Mesodermal cell (in vitro differentiated cells): Measurements from ENCODE around the gene RCE1.

Experiments used
- H3K27ac ChIP-seq: 2 replicates; pipeline ENCODE4 v1.7.0; 2013; ENCODE audit warnings: mild to moderate bottlenecking, low read depth, low read length, moderate library complexity; ENCODE audit not compliant: severe bottlenecking
- H3K36me3 ChIP-seq: 2 replicates; pipeline ENCODE4 v1.7.1; 2013; ENCODE audit warnings: mild to moderate bottlenecking, low read length, moderate library complexity; ENCODE audit not compliant: control insufficient read depth, insufficient read depth
- H3K4me1 ChIP-seq: one replicate; pipeline ENCODE4 v1.7.1; 2013; ENCODE audit warnings: mild to moderate bottlenecking, low read length; ENCODE audit not compliant: insufficient read depth, control insufficient read depth, poor library complexity, severe bottlenecking
- H3K4me3 ChIP-seq: 2 replicates; pipeline ENCODE4 v1.7.0; 2013; ENCODE audit warnings: low read length, control low read depth, mild to moderate bottlenecking; ENCODE audit not compliant: insufficient read depth, poor library complexity, severe bottlenecking; ENCODE audit errors: extremely low read depth
- H3K9me3 ChIP-seq: 2 replicates; pipeline ENCODE4 v1.7.1; 2013; ENCODE audit warnings: mild to moderate bottlenecking, low read length, moderate library complexity; ENCODE audit not compliant: control insufficient read depth
- WGBS, 2 experiments: methylation state at CpG; one replicate each; pipeline ENCODE4 v1.1.5; 2013; ENCODE audit warnings: missing lambda C conversion rate in 2 of 2; ENCODE audit not compliant: insufficient coverage in 2 of 2; 5-methylcytosine and 5-hydroxymethylcytosine counted together

RCE1 gene

GRCh38 chr11:66858186-66858938 is 15.1 kb downstream of the RCE1 start:
- WGBS, 2 experiments, result 95 to 96% methylated on average over 54 to 59 of the region's 62 CpGs
- Histone ChIP-seq H3K4me1 (peaks cover 4% of the 10 kb centered on the region), H3K36me3 (peaks cover 14% of the 10 kb centered on the region), H3K27ac (no peak overlapping the region), H3K4me3 (no peak overlapping the region), H3K9me3 (no peaks in the 10 kb centered on the region)

- H3K36me3 ChIP-seq, result peaks cover 14% of the 10 kb centered on the region
- no peak overlapping the region for H3K4me3 ChIP-seq
- no peak overlapping the region for H3K27ac ChIP-seq
- no peaks in the 10 kb centered on the region for H3K9me3 ChIP-seq
- WGBS, 2 experiments, result 93 to 94% methylated on average over 25 to 28 of the region's 29 CpGs
- peaks cover 4% of the 10 kb centered on the region for H3K4me1 ChIP-seq
These were observed 15.9 kb downstream of the RCE1 start for GRCh38 chr11:66858939-66859685.

- no peak overlapping the region for H3K4me3 ChIP-seq
- no peaks in the 10 kb centered on the region for H3K9me3 ChIP-seq
- H3K27ac ChIP-seq, result no peak overlapping the region
- peaks cover 4% of the 10 kb centered on the region for H3K4me1 ChIP-seq
- peaks cover 14% of the 10 kb centered on the region for H3K36me3 ChIP-seq
- 94 to 98% methylated on average over 23 to 30 of the region's 41 CpGs for WGBS, 2 experiments
These were observed 16.6 kb downstream of the RCE1 start for GRCh38 chr11:66859686-66860448.

- peaks cover 14% of the 10 kb centered on the region for H3K36me3 ChIP-seq
- H3K4me1 ChIP-seq, result peaks cover 4% of the 10 kb centered on the region
- no peak overlapping the region for H3K27ac ChIP-seq
- no peaks in the 10 kb centered on the region for H3K9me3 ChIP-seq
- 91 to 93% methylated on average over 16 to 18 of the region's 18 CpGs for WGBS, 2 experiments
- H3K4me3 ChIP-seq, result no peak overlapping the region
These were observed 17.2 kb downstream of the RCE1 start for GRCh38 chr11:66860449-66860831.

- WGBS, 2 experiments, result 93% methylated on average over 18 to 32 of the region's 32 CpGs
- Histone ChIP-seq H3K9me3 (no peaks in the 10 kb centered on the region), H3K4me3 (no peak overlapping the region), H3K27ac (no peak overlapping the region), H3K4me1 (peaks cover 4% of the 10 kb centered on the region), H3K36me3 (peaks cover 14% of the 10 kb centered on the region)
These were observed 18.0 kb downstream of the RCE1 start for GRCh38 chr11:66861038-66861773.

- Histone ChIP-seq H3K27ac (no peak overlapping the region), H3K4me1 (peaks cover 4% of the 10 kb centered on the region), H3K4me3 (no peak overlapping the region), H3K9me3 (no peaks in the 10 kb centered on the region), H3K36me3 (peaks cover 14% of the 10 kb centered on the region)
- 92 to 94% methylated on average over 25 to 30 of the region's 30 CpGs for WGBS, 2 experiments
These were observed 18.7 kb downstream of the RCE1 start for GRCh38 chr11:66861774-66862558.

- peaks cover 12% of the 10 kb centered on the region for H3K36me3 ChIP-seq
- no peaks in the 10 kb centered on the region for H3K9me3 ChIP-seq
- no peak overlapping the region for H3K4me3 ChIP-seq
- WGBS, 2 experiments, result 93 to 96% methylated on average over 11 of the region's 11 CpGs
- H3K4me1 ChIP-seq, result peaks cover under 1% of the 10 kb centered on the region
- H3K27ac ChIP-seq, result no peak overlapping the region
These were observed 19.4 kb downstream of the RCE1 start for GRCh38 chr11:66862559-66863037.

GRCh38 chr11:66863428-66864125 is 20.3 kb downstream of the RCE1 start:
- 95% methylated on average over 31 of the region's 31 CpGs for WGBS, 2 experiments
- H3K9me3 ChIP-seq, result no peaks in the 10 kb centered on the region
- H3K36me3 ChIP-seq, result peaks cover 7% of the 10 kb centered on the region
- no peaks in the 10 kb centered on the region for H3K4me1 ChIP-seq
- no peak overlapping the region for H3K4me3 ChIP-seq
- no peak overlapping the region for H3K27ac ChIP-seq

GRCh38 chr11:66864172-66864901 is 21.1 kb downstream of the RCE1 start:
- no peaks in the 10 kb centered on the region for H3K4me1 ChIP-seq
- WGBS, 2 experiments, result 88 to 92% methylated on average over 26 to 30 of the region's 35 CpGs
- no peak overlapping the region for H3K4me3 ChIP-seq
- no peaks in the 10 kb centered on the region for H3K9me3 ChIP-seq
- no peak overlapping the region for H3K27ac ChIP-seq
- H3K36me3 ChIP-seq, result peaks cover 4% of the 10 kb centered on the region
